ENCODE results near the gene RGP1. TPM values are rescaled to one million over a fixed set of nuclear protein-coding genes. Genes with fewer than 3 reads are reported as not detected.

Gene RGP1, protein sequence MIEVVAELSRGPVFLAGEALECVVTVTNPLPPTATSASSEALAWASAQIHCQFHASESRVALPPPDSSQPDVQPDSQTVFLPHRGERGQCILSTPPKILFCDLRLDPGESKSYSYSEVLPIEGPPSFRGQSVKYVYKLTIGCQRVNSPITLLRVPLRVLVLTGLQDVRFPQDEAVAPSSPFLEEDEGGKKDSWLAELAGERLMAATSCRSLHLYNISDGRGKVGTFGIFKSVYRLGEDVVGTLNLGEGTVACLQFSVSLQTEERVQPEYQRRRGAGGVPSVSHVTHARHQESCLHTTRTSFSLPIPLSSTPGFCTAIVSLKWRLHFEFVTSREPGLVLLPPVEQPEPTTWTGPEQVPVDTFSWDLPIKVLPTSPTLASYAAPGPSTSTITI
- 16.1 and 18.6 TPM in 2 replicates for polyA plus RNA-seq (2012; rRNA removed)
- 13.5 and 16.3 TPM in 2 replicates for polyA plus RNA-seq (2012; cell fraction: cytosol; rRNA removed)
- 28.4 and 28.9 TPM in 2 replicates for polyA plus RNA-seq (2012; cell fraction: nucleus; rRNA removed)

- Histone ChIP-seq H3K9ac (peak within 1 kb of the TSS; percentile 90), H3K27me3 (ENCODE audit: insufficient read depth) (no peaks in the 10 kb centered on the region), H4K20me1 (ENCODE audit: insufficient read depth) (peaks cover 31% of the 10 kb centered on the region), H3K4me3 (ENCODE audit: low read depth in 2 of 2, low read length in 1 of 2) (peak within 1 kb of the TSS; percentile 97 to 98), H2AFZ (ENCODE audit: low read depth) (peak within 1 kb of the TSS; percentile 80), H3K9me2 (no peaks in the 10 kb centered on the region), H3K27ac (ENCODE audit: low read depth in 2 of 2, low read length in 1 of 2) (peak within 1 kb of the TSS; percentile 70 to 79; a peak in 3 of 4 replicates), H3K9me3 (no peaks in the 10 kb centered on the region), H3K79me2 (ENCODE audit: insufficient read depth) (peaks cover 66% of the 10 kb centered on the region), H3F3A (replicated peaks; ENCODE audit: insufficient read depth) (peaks cover 7% of the 10 kb centered on the region), H3K4me2 (peak within 1 kb of the TSS; percentile 82), H3K4me1 (ENCODE audit: control insufficient read depth in 1 of 2, insufficient read depth in 2 of 2, low read depth in 1 of 2, low read length in 1 of 2) (peaks cover 12 to 33% of the 10 kb centered on the region in 2 experiments; a peak in 2 of 4 replicates), H3K36me3 (replicated peaks in 1 of 2; ENCODE audit: control insufficient read depth in 1 of 2, insufficient read depth in 2 of 2, low read length in 1 of 2) (peaks cover 23 to 46% of the 10 kb centered on the region in 2 experiments)
- ChIA-PET POLR2A (interaction anchor here (1.6 to 2.6 kb wide), 4 partner anchors 7 to 17 kb away, joined by 5 to 28 read pairs (median 8); partner anchors contain the start of genes CREB3 and TLN1), CTCF (interaction anchor here (1.0 to 6.8 kb wide), 13 partner anchors 8 to 138 kb away, joined by 3 to 88 read pairs (median 5); partner anchors contain the start of genes CCDC107, CREB3, NPR2 and TLN1)
- 0% methylated on average over 13 of the region's 69 CpGs for WGBS (ENCODE audit: low lambda C conversion rate)
- DNase-seq, result peak; percentile 94
- TF ChIP-seq REST (IDR thresholded peaks at IDR 0.05; ENCODE audit: low read depth, low read length) (no peak), JUND (IDR thresholded peaks at IDR 0.05) (no peak), RXRA (IDR thresholded peaks at IDR 0.05; ENCODE audit: borderline replicate concordance, low read depth) (no peak), FOXM1 (IDR thresholded peaks at IDR 0.05; ENCODE audit: low read depth) (no peak), TAF1 (IDR thresholded peaks at IDR 0.05; ENCODE audit: borderline replicate concordance, low read depth, low read length) (peak; percentile 28; the same call in 1 of the 2 replicates), GATA2 (CRISPR knock-in tag; IDR thresholded peaks at IDR 0.05) (no peak), FOSL2 (IDR thresholded peaks at IDR 0.05; ENCODE audit: borderline replicate concordance, low read depth) (no peak), TEAD4 (IDR thresholded peaks at IDR 0.05; ENCODE audit: borderline replicate concordance, insufficient read depth) (no peak), CHD2 (IDR thresholded peaks at IDR 0.05; ENCODE audit: low read length, partially characterized antibody) (peak; percentile 18), YY1 (IDR thresholded peaks at IDR 0.05; ENCODE audit: low read depth) (no peak), EP300 (IDR thresholded peaks at IDR 0.05; ENCODE audit: borderline replicate concordance in 1 of 2, low read depth in 1 of 2, low read length in 1 of 2) (peak in 1 of 2 experiments; percentile 54; a peak in 1 of 4 replicates), MAX (IDR thresholded peaks at IDR 0.05; ENCODE audit: low read depth) (peak; percentile 52; the same call in 1 of the 2 replicates), SMC3 (IDR thresholded peaks at IDR 0.05; ENCODE audit: low read depth, low read length) (no peak), MXI1 (IDR thresholded peaks at IDR 0.05; ENCODE audit: low read depth, low read length) (no peak), SIN3A (IDR thresholded peaks at IDR 0.05; ENCODE audit: borderline replicate concordance, low read depth, low read length) (no peak; the same call in 1 of the 2 replicates), POLR2AphosphoS5 (IDR thresholded peaks at IDR 0.05; ENCODE audit: low read depth, low read length) (peak; percentile 76), ELF1 (IDR thresholded peaks at IDR 0.05) (peak; percentile 52), TCF12 (IDR thresholded peaks at IDR 0.05) (no peak), RCOR1 (IDR thresholded peaks at IDR 0.05; ENCODE audit: low read length) (no peak), MEF2A (IDR thresholded peaks at IDR 0.05; ENCODE audit: borderline replicate concordance, low read depth) (no peak), FOXJ3 (CRISPR knock-in tag; IDR thresholded peaks at IDR 0.05) (no peak)
- TF ChIP-seq, protein P1, sequence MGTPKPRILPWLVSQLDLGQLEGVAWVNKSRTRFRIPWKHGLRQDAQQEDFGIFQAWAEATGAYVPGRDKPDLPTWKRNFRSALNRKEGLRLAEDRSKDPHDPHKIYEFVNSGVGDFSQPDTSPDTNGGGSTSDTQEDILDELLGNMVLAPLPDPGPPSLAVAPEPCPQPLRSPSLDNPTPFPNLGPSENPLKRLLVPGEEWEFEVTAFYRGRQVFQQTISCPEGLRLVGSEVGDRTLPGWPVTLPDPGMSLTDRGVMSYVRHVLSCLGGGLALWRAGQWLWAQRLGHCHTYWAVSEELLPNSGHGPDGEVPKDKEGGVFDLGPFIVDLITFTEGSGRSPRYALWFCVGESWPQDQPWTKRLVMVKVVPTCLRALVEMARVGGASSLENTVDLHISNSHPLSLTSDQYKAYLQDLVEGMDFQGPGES (IDR thresholded peaks at IDR 0.05; ENCODE audit: low read depth, low read length), result no peak
- TF ChIP-seq, protein P2, sequence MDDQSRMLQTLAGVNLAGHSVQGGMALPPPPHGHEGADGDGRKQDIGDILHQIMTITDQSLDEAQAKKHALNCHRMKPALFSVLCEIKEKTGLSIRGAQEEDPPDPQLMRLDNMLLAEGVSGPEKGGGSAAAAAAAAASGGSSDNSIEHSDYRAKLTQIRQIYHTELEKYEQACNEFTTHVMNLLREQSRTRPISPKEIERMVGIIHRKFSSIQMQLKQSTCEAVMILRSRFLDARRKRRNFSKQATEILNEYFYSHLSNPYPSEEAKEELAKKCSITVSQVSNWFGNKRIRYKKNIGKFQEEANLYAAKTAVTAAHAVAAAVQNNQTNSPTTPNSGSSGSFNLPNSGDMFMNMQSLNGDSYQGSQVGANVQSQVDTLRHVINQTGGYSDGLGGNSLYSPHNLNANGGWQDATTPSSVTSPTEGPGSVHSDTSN (IDR thresholded peaks at IDR 0.05), result no peak
- TF ChIP-seq, protein P3, sequence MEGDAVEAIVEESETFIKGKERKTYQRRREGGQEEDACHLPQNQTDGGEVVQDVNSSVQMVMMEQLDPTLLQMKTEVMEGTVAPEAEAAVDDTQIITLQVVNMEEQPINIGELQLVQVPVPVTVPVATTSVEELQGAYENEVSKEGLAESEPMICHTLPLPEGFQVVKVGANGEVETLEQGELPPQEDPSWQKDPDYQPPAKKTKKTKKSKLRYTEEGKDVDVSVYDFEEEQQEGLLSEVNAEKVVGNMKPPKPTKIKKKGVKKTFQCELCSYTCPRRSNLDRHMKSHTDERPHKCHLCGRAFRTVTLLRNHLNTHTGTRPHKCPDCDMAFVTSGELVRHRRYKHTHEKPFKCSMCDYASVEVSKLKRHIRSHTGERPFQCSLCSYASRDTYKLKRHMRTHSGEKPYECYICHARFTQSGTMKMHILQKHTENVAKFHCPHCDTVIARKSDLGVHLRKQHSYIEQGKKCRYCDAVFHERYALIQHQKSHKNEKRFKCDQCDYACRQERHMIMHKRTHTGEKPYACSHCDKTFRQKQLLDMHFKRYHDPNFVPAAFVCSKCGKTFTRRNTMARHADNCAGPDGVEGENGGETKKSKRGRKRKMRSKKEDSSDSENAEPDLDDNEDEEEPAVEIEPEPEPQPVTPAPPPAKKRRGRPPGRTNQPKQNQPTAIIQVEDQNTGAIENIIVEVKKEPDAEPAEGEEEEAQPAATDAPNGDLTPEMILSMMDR (IDR thresholded peaks at IDR 0.05), result no peak
These were observed at the start of gene RGP1, which contains the start of gene GBA2 for GRCh38 chr9:35748858-35749514. TSS of gene RGP1 (plus strand) at chr9:35749287. CDS start at chr9:35749756, 469 bp downstream. TSS of gene GBA2 (minus strand) at chr9:35749228. CDS start at chr9:35748704, 524 bp downstream.
